ENCODE data around the gene SLC35B2. TPM values are rescaled to one million over a fixed set of nuclear protein-coding genes. Genes with fewer than 3 reads are reported as not detected.

The SLC35B2 gene
- polyA plus RNA-seq, 3 donors, result 17.4 to 54.0 (median 30.6) TPM

GRCh38 chr6:44278315-44278714 is 21.0 kb upstream of the SLC35B2 start:
- H3K9me3 ChIP-seq (replicated peaks in 1 of 2; ENCODE audit: control insufficient read depth in 1 of 2, insufficient read depth in 1 of 2, low read length in 2 of 2), result no peaks in the 10 kb centered on the region
- H3K36me3 ChIP-seq (replicated peaks in 1 of 2; ENCODE audit: control insufficient read depth in 1 of 2, insufficient read depth in 2 of 2, low read length in 2 of 2), result no peaks in the 10 kb centered on the region
- H3K27me3 Mint-ChIP-seq (ENCODE audit: low read depth in 3 of 3), result peaks cover 43 to 79% (median 58%) of the 10 kb centered on the region in 3 donors
- peaks cover 0 to 7% of the 10 kb centered on the region in 2 donors for H3K4me1 ChIP-seq (ENCODE audit: control insufficient read depth in 1 of 2, insufficient read depth in 2 of 2, low read length in 2 of 2)
- H3K9me3 Mint-ChIP-seq, result peaks cover 0 to 8% (median 0%) of the 10 kb centered on the region in 7 donors
- WGBS (ENCODE audit: insufficient coverage), result 60% methylated on average over 1 of the region's 3 CpGs
- no peak overlapping the region for H3K4me2 ChIP-seq (replicated peaks; ENCODE audit: extremely low read depth, low read length, poor library complexity, severe bottlenecking)
- H3K4me3 ChIP-seq (replicated peaks in 1 of 3; ENCODE audit: low read depth in 2 of 3, low read length in 3 of 3), result no peak overlapping the region
- H3K79me2 ChIP-seq (ENCODE audit: insufficient read depth, low read length), result no peaks in the 10 kb centered on the region
- no peak overlapping the region for H2AFZ ChIP-seq (ENCODE audit: insufficient read depth, low read depth, low read length, poor library complexity, severe bottlenecking)
- no peak overlapping the region for H3K9ac ChIP-seq (ENCODE audit: insufficient read depth, low read length, poor library complexity, severe bottlenecking)
- no peak overlapping the region for H3K4me3 Mint-ChIP-seq
- TF ChIP-seq, protein P1, sequence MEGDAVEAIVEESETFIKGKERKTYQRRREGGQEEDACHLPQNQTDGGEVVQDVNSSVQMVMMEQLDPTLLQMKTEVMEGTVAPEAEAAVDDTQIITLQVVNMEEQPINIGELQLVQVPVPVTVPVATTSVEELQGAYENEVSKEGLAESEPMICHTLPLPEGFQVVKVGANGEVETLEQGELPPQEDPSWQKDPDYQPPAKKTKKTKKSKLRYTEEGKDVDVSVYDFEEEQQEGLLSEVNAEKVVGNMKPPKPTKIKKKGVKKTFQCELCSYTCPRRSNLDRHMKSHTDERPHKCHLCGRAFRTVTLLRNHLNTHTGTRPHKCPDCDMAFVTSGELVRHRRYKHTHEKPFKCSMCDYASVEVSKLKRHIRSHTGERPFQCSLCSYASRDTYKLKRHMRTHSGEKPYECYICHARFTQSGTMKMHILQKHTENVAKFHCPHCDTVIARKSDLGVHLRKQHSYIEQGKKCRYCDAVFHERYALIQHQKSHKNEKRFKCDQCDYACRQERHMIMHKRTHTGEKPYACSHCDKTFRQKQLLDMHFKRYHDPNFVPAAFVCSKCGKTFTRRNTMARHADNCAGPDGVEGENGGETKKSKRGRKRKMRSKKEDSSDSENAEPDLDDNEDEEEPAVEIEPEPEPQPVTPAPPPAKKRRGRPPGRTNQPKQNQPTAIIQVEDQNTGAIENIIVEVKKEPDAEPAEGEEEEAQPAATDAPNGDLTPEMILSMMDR (IDR thresholded peaks at IDR 0.05), result no peak
- no peak for DNase-seq
- intact Hi-C loops (cut with micrococcal nuclease), result no loop called here
- peaks cover 14 to 71% of the 10 kb centered on the region in 2 donors for H3K27me3 ChIP-seq (ENCODE audit: control insufficient read depth in 2 of 2, insufficient read depth in 2 of 2, low read length in 2 of 2)
- no peak overlapping the region for H3K27ac Mint-ChIP-seq
- no peak overlapping the region for H3K27ac ChIP-seq (ENCODE audit: low read depth in 1 of 2, low read length in 2 of 2)
- H3K36me3 Mint-ChIP-seq, result peaks cover 0 to 4% of the 10 kb centered on the region in 2 donors
- H4K20me1 ChIP-seq (ENCODE audit: insufficient read depth, low read length), result no peaks in the 10 kb centered on the region
- peaks cover 8% of the 10 kb centered on the region for H3K4me1 Mint-ChIP-seq

- H3K27ac ChIP-seq (ENCODE audit: low read depth in 1 of 2, low read length in 2 of 2), result no peak overlapping the region
- peaks cover 0 to 8% (median 0%) of the 10 kb centered on the region in 7 donors for H3K9me3 Mint-ChIP-seq
- peaks cover 15 to 76% of the 10 kb centered on the region in 2 donors for H3K27me3 ChIP-seq (ENCODE audit: control insufficient read depth in 2 of 2, insufficient read depth in 2 of 2, low read length in 2 of 2)
Measured at GRCh38 chr6:44277763-44278162, 20.4 kb upstream of the SLC35B2 start.

More at GRCh38 chr6:44277763-44278162, 20.4 kb upstream of the SLC35B2 start:
- no peak overlapping the region for H2AFZ ChIP-seq (ENCODE audit: insufficient read depth, low read depth, low read length, poor library complexity, severe bottlenecking)
- H3K27ac Mint-ChIP-seq, result no peak overlapping the region
- peaks cover 0 to 4% of the 10 kb centered on the region in 2 donors for H3K36me3 Mint-ChIP-seq
- WGBS (ENCODE audit: insufficient coverage), result 87% methylated on average over 6 of the region's 7 CpGs
- no peak overlapping the region for H3K4me2 ChIP-seq (replicated peaks; ENCODE audit: extremely low read depth, low read length, poor library complexity, severe bottlenecking)
- H3K4me3 Mint-ChIP-seq, result peak overlapping the region in 1 of 2 donors; percentile 79
- no peak overlapping the region for H3K9ac ChIP-seq (ENCODE audit: insufficient read depth, low read length, poor library complexity, severe bottlenecking)
- intact Hi-C loops (cut with micrococcal nuclease), result no loop called here
- no peaks in the 10 kb centered on the region for H3K79me2 ChIP-seq (ENCODE audit: insufficient read depth, low read length)
- no peaks in the 10 kb centered on the region for H3K36me3 ChIP-seq (replicated peaks in 1 of 2; ENCODE audit: control insufficient read depth in 1 of 2, insufficient read depth in 2 of 2, low read length in 2 of 2)
- H3K4me1 ChIP-seq (ENCODE audit: control insufficient read depth in 1 of 2, insufficient read depth in 2 of 2, low read length in 2 of 2), result peaks cover 0 to 7% of the 10 kb centered on the region in 2 donors
- TF ChIP-seq, protein P1 (IDR thresholded peaks at IDR 0.05), result no peak
- no peaks in the 10 kb centered on the region for H4K20me1 ChIP-seq (ENCODE audit: insufficient read depth, low read length)
- DNase-seq, result no peak
- peaks cover 44 to 82% (median 61%) of the 10 kb centered on the region in 3 donors for H3K27me3 Mint-ChIP-seq (ENCODE audit: low read depth in 3 of 3)
- H3K4me1 Mint-ChIP-seq, result peaks cover 8% of the 10 kb centered on the region
- H3K4me3 ChIP-seq (replicated peaks in 1 of 3; ENCODE audit: low read depth in 2 of 3, low read length in 3 of 3), result no peak overlapping the region
- no peaks in the 10 kb centered on the region for H3K9me3 ChIP-seq (replicated peaks in 1 of 2; ENCODE audit: control insufficient read depth in 1 of 2, insufficient read depth in 1 of 2, low read length in 2 of 2)

Measured in CD14-positive monocyte (primary cell).